ENCODE results near the gene MSI2.

DNA sequence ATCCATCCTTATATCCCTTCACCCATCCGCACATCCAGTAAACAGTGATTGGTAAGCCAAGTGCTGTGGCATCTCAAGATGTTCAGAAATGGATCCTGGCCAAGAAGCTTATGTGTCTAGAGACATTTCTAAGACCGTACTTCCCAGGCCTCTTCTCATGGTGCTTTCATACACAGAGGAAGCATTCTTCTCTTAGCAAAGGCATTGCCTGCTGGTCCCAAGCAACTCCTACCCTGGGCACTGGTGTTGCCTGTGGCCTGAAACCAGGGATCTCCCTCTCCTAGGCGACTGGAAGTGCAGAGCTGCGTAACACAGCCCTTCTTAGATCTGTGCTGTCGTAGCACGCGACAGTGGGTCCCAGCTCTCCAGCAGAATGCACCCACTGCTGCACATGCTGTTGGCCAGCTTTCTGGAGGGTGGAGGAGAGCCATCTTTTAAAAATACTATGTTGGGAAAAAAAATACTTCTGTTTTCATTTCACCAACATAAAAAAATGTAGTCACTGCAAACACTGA lies 305.9 kb downstream of the MSI2 start:
- TF ChIP-seq CTCF (IDR thresholded peaks at IDR 0.05; ENCODE audit: low read length) (no peak), EZH2 (IDR thresholded peaks at IDR 0.05; ENCODE audit: borderline replicate concordance, low read length) (no peak)
